Measurements from ENCODE around the gene PADI1. TPM values are rescaled to one million over a fixed set of nuclear protein-coding genes. Genes with fewer than 3 reads are reported as not detected.

Gene PADI1
- total RNA-seq, 6 experiments from 2014 or later = 0.44 to 1.4 (median 0.92) TPM; not detected in 2

DNA sequence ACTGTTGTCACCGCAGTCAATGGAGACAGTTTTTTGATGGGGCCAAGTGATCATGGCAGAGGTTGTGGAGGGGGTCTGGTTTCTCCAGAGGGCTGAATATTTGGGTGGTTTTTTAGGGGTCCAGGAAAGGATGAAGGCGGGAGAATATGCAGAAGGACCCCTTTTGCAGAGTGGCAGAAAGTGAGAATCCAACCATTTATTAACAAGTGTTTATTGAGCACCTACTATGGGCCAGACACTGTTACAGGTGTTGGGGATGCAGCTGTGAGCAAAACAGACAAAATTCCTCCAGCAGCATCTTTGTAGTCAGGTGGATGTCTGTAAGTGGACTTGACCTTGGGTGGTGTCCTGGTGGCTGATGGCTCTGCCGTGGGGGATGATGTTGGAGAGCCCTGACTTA is 15.4 kb downstream of the PADI1 start:
- Histone ChIP-seq H3K4me1 (no peaks in the 10 kb centered on the region), H3K27ac (no peak overlapping the region), H3K27me3 (no peaks in the 10 kb centered on the region), H3K9me3 (no peaks in the 10 kb centered on the region), H3K36me3 (no peaks in the 10 kb centered on the region), H3K4me3 (no peak overlapping the region)
- DNase-seq (no peak), ATAC-seq (no peak)
- TF ChIP-seq POLR2A (IDR thresholded peaks at IDR 0.05) = no peak
- TF ChIP-seq, protein P1, sequence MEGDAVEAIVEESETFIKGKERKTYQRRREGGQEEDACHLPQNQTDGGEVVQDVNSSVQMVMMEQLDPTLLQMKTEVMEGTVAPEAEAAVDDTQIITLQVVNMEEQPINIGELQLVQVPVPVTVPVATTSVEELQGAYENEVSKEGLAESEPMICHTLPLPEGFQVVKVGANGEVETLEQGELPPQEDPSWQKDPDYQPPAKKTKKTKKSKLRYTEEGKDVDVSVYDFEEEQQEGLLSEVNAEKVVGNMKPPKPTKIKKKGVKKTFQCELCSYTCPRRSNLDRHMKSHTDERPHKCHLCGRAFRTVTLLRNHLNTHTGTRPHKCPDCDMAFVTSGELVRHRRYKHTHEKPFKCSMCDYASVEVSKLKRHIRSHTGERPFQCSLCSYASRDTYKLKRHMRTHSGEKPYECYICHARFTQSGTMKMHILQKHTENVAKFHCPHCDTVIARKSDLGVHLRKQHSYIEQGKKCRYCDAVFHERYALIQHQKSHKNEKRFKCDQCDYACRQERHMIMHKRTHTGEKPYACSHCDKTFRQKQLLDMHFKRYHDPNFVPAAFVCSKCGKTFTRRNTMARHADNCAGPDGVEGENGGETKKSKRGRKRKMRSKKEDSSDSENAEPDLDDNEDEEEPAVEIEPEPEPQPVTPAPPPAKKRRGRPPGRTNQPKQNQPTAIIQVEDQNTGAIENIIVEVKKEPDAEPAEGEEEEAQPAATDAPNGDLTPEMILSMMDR (IDR thresholded peaks at IDR 0.05) = no peak
- intact Hi-C loops (cut with DNase I) = no loop called here
- 80% methylated on average over 2 of the region's 3 CpGs for WGBS (ENCODE audit: insufficient coverage, low coverage, low lambda C conversion rate, missing lambda C conversion rate)

DNA sequence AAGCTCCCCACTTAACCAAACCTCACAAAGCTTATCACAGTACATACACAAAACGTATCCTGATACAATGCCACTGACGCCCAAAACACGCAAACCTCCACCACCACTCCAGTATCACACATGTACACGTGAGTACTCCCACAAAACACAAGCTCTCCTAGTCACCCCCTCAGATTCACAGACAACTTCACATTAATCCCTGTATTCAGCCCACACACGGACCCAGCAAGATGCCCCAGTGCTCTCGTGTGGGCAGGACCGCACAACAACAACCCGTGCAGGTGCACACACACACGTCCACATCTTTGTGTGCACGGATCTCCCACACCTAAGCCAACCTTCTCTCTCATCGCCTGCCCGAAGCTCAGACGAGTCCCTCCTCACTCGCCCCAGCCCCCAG is 17.6 kb downstream of the PADI1 start:
- ATAC-seq = no peak
- TF ChIP-seq, protein P1 (IDR thresholded peaks at IDR 0.05) = no peak
- no peak for TF ChIP-seq POLR2A (IDR thresholded peaks at IDR 0.05)

DNA sequence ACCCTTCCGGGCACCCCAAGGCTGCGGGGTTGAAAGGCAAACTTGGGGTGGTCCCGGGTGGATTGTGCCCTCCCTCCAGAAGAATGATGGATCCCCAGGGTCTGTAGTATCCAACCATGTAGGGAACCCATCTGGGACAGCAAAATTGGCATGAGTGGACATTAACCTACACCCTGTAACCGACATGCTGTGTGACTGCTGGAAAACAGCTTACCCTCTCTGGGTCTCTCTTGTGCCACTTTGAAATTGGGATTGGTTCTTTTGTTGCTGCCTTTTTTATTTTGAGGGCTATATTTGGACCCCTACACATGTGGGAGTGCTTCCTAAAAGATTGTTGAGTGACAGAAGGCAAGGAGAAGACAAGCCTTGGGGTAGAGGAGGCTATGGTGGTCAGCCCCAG is 19.5 kb downstream of the PADI1 start:
- intact Hi-C loops (cut with DNase I) = no loop called here
- no peaks in the 10 kb centered on the region for H3K36me3 ChIP-seq
- H3K27ac ChIP-seq = no peak overlapping the region
- no peak for DNase-seq
- TF ChIP-seq, protein P1 (IDR thresholded peaks at IDR 0.05) = no peak
- TF ChIP-seq POLR2A (IDR thresholded peaks at IDR 0.05) = no peak
- no peaks in the 10 kb centered on the region for H3K4me1 ChIP-seq
- no peak overlapping the region for H3K4me3 ChIP-seq
- WGBS (ENCODE audit: insufficient coverage, low coverage, low lambda C conversion rate, missing lambda C conversion rate) = 56% methylated on average over 1 of the region's 4 CpGs
- H3K27me3 ChIP-seq = no peaks in the 10 kb centered on the region
- H3K9me3 ChIP-seq = no peaks in the 10 kb centered on the region
- ATAC-seq = no peak

More for the DNA sequence above, 17.6 kb downstream of the PADI1 start:
- 74% methylated on average over 12 of the region's 14 CpGs for WGBS (ENCODE audit: insufficient coverage, low coverage, low lambda C conversion rate, missing lambda C conversion rate)
- H3K36me3 ChIP-seq = no peaks in the 10 kb centered on the region
- no peaks in the 10 kb centered on the region for H3K4me1 ChIP-seq
- intact Hi-C loops (cut with DNase I) = no loop called here
- DNase-seq = no peak
- no peak overlapping the region for H3K4me3 ChIP-seq
- no peak overlapping the region for H3K27ac ChIP-seq
- no peaks in the 10 kb centered on the region for H3K27me3 ChIP-seq
- no peaks in the 10 kb centered on the region for H3K9me3 ChIP-seq

DNA sequence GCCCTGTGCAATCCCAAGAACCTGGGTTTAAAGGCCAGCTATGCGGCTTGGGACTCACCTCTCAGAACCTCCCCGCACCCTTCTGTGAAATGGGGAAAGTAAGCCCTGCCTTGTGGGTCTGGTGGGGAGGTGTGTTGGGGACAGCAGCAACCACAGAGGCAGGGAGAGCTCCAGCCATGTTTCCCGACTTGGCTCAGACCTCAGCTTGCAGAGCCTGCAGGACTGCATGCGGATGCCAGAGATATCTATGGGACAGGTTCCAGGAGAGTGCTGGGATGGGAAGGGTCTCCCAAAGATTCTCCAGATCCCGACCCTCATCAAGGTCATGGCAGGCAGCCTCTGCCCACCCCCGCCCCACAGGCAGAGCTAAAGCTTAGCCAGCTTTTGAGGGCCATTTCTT is 20.2 kb downstream of the PADI1 start:
- Histone ChIP-seq H3K27ac (no peak overlapping the region), H3K4me3 (no peak overlapping the region), H3K27me3 (no peaks in the 10 kb centered on the region), H3K4me1 (no peaks in the 10 kb centered on the region), H3K9me3 (no peaks in the 10 kb centered on the region), H3K36me3 (no peaks in the 10 kb centered on the region)
- TF ChIP-seq POLR2A (IDR thresholded peaks at IDR 0.05) = no peak
- TF ChIP-seq, protein P1 (IDR thresholded peaks at IDR 0.05) = no peak
- no peak for DNase-seq
- 62% methylated on average over 3 of the region's 6 CpGs for WGBS (ENCODE audit: insufficient coverage, low coverage, low lambda C conversion rate, missing lambda C conversion rate)
- intact Hi-C loops (cut with DNase I) = loop anchor here in 1 of 2 donors (5.0 kb wide), 1 partner anchor 98 kb away; no protein-coding TSS in a partner anchor
- no peak for ATAC-seq
